ENCODE measurements around the gene SYNE2.

DNA sequence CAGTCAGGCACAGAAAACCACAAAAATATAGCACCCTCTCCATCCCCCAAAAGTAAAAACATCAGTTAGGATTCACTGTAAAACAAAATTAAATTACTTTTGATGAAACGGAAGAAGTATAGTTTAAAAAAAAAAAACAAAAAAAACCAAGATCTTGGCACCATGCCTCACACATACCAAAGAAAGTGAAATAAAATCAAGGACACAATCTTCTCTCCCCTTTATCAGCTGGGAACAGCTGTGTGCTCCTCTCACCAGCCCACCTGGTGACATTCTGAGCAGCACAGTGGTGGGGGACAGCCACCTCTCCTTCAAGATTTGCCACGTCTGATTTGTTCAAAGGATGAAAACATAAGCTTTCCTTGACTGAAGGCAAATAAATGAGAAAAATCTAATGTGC, 385.8 kb downstream of the SYNE2 start:
- TF ChIP-seq, protein P1, sequence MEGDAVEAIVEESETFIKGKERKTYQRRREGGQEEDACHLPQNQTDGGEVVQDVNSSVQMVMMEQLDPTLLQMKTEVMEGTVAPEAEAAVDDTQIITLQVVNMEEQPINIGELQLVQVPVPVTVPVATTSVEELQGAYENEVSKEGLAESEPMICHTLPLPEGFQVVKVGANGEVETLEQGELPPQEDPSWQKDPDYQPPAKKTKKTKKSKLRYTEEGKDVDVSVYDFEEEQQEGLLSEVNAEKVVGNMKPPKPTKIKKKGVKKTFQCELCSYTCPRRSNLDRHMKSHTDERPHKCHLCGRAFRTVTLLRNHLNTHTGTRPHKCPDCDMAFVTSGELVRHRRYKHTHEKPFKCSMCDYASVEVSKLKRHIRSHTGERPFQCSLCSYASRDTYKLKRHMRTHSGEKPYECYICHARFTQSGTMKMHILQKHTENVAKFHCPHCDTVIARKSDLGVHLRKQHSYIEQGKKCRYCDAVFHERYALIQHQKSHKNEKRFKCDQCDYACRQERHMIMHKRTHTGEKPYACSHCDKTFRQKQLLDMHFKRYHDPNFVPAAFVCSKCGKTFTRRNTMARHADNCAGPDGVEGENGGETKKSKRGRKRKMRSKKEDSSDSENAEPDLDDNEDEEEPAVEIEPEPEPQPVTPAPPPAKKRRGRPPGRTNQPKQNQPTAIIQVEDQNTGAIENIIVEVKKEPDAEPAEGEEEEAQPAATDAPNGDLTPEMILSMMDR (IDR thresholded peaks at IDR 0.05; ENCODE audit: low read depth, low read length, missing input control): no peak
- TF ChIP-seq EGR1 (IDR thresholded peaks at IDR 0.05; ENCODE audit: low read depth in 2 of 2) (no peak), HNF4G (IDR thresholded peaks at IDR 0.05) (no peak), TAF1 (conservative IDR thresholded peaks at IDR 0.05) (no peak), FOXA1 (IDR thresholded peaks at IDR 0.05) (no peak), FOXA2 (IDR thresholded peaks at IDR 0.05) (no peak), RAD21 (IDR thresholded peaks at IDR 0.05) (no peak)

All from liver (tissue), 3 donors.